ENCODE results near the gene TMEM108. TPM values are rescaled to one million over a fixed set of nuclear protein-coding genes. Genes with fewer than 3 reads are reported as not detected.

Gene TMEM108
- total RNA-seq, 4 donors from 2014 or later, result 0.70 to 4.0 (median 1.4) TPM

GRCh38 chr3:133112666-133113065 is 74.5 kb downstream of the TMEM108 start:
- no peak for DNase-seq (ENCODE audit: low spot score in 2 of 2)
- Histone ChIP-seq H3K27ac (no peak overlapping the region), H3K9me3 (no peaks in the 10 kb centered on the region), H3K27me3 (no peaks in the 10 kb centered on the region), H3K4me3 (no peak overlapping the region), H3K4me1 (no peaks in the 10 kb centered on the region), H3K36me3 (no peaks in the 10 kb centered on the region)
- TF ChIP-seq EP300 (IDR thresholded peaks at IDR 0.05) (no peak), POLR2A (IDR thresholded peaks at IDR 0.05) (no peak), POLR2AphosphoS5 (IDR thresholded peaks at IDR 0.05) (no peak), CTCF (IDR thresholded peaks at IDR 0.05) (no peak)
- 87% methylated on average over 2 of the region's 2 CpGs for WGBS

GRCh38 chr3:133113526-133113925 is 75.3 kb downstream of the TMEM108 start:
- WGBS, result 85% methylated on average over 3 of the region's 3 CpGs
- no peak for TF ChIP-seq EP300 (IDR thresholded peaks at IDR 0.05)
- TF ChIP-seq POLR2AphosphoS5 (IDR thresholded peaks at IDR 0.05), result no peak
- TF ChIP-seq POLR2A (IDR thresholded peaks at IDR 0.05), result no peak
- TF ChIP-seq CTCF (IDR thresholded peaks at IDR 0.05), result no peak
- no peaks in the 10 kb centered on the region for H3K27me3 ChIP-seq
- no peaks in the 10 kb centered on the region for H3K9me3 ChIP-seq
- DNase-seq (ENCODE audit: low spot score in 2 of 2), result no peak
- no peaks in the 10 kb centered on the region for H3K36me3 ChIP-seq
- no peak overlapping the region for H3K27ac ChIP-seq
- H3K4me3 ChIP-seq, result no peak overlapping the region
- H3K4me1 ChIP-seq, result no peaks in the 10 kb centered on the region

GRCh38 chr3:133113927-133114597 is 75.9 kb downstream of the TMEM108 start:
- Histone ChIP-seq H3K27me3 (no peaks in the 10 kb centered on the region), H3K4me1 (no peaks in the 10 kb centered on the region), H3K36me3 (no peaks in the 10 kb centered on the region), H3K27ac (no peak overlapping the region), H3K9me3 (no peaks in the 10 kb centered on the region), H3K4me3 (no peak overlapping the region)
- TF ChIP-seq EP300 (IDR thresholded peaks at IDR 0.05) (no peak), CTCF (IDR thresholded peaks at IDR 0.05) (no peak), POLR2A (IDR thresholded peaks at IDR 0.05) (no peak), POLR2AphosphoS5 (IDR thresholded peaks at IDR 0.05) (no peak)
- DNase-seq (ENCODE audit: low spot score in 2 of 2), result no peak
- 96% methylated on average over 3 of the region's 3 CpGs for WGBS

- H3K36me3 ChIP-seq, result no peaks in the 10 kb centered on the region
- TF ChIP-seq POLR2AphosphoS5 (IDR thresholded peaks at IDR 0.05) (no peak), EP300 (IDR thresholded peaks at IDR 0.05) (no peak), POLR2A (IDR thresholded peaks at IDR 0.05) (no peak), CTCF (IDR thresholded peaks at IDR 0.05) (no peak)
- DNase-seq (ENCODE audit: low spot score in 2 of 2), result no peak
- H3K4me1 ChIP-seq, result no peaks in the 10 kb centered on the region
- no peaks in the 10 kb centered on the region for H3K9me3 ChIP-seq
- H3K27ac ChIP-seq, result no peak overlapping the region
- WGBS, result 83% methylated on average over 1 of the region's 1 CpG
- no peak overlapping the region for H3K4me3 ChIP-seq
- H3K27me3 ChIP-seq, result no peaks in the 10 kb centered on the region
Observed at GRCh38 chr3:133115176-133115575, 77.0 kb downstream of the TMEM108 start.

- no peak for DNase-seq (ENCODE audit: low spot score in 2 of 2)
- H3K4me1 ChIP-seq, result no peaks in the 10 kb centered on the region
- H3K36me3 ChIP-seq, result no peaks in the 10 kb centered on the region
- H3K9me3 ChIP-seq, result no peaks in the 10 kb centered on the region
- no peak overlapping the region for H3K4me3 ChIP-seq
- TF ChIP-seq POLR2AphosphoS5 (IDR thresholded peaks at IDR 0.05) (no peak), CTCF (IDR thresholded peaks at IDR 0.05) (no peak), POLR2A (IDR thresholded peaks at IDR 0.05) (no peak), EP300 (IDR thresholded peaks at IDR 0.05) (no peak)
- no peaks in the 10 kb centered on the region for H3K27me3 ChIP-seq
- no peak overlapping the region for H3K27ac ChIP-seq
Observed at GRCh38 chr3:133117342-133117741, 79.2 kb downstream of the TMEM108 start.

Data from suprapubic skin (tissue), 4 donors.